PC-3 (cell line): ENCODE measurements around the gene PDSS2.

Source experiments
- EZH2 ChIP-seq: fragments of 300-600 bp; sonication (generic); IDR thresholded peaks from one replicate; pipeline ENCODE4 v1.6.1; 2017; ENCODE audit warnings: antibody characterized with exemption, mild to moderate bottlenecking, low read length; ENCODE audit not compliant: unreplicated experiment
- TF ChIP-seq, protein P1 (sequence below): fragments of 300-600 bp; sonication (generic); conservative IDR thresholded peaks from 2 replicates; pipeline ENCODE4 v1.5.1; 2017; ENCODE audit warnings: antibody characterized with exemption, low read depth, mild to moderate bottlenecking, low read length

GRCh38 chr6:107230448-107230847 lies 228.9 kb downstream of the PDSS2 start:
- TF ChIP-seq, protein P1, sequence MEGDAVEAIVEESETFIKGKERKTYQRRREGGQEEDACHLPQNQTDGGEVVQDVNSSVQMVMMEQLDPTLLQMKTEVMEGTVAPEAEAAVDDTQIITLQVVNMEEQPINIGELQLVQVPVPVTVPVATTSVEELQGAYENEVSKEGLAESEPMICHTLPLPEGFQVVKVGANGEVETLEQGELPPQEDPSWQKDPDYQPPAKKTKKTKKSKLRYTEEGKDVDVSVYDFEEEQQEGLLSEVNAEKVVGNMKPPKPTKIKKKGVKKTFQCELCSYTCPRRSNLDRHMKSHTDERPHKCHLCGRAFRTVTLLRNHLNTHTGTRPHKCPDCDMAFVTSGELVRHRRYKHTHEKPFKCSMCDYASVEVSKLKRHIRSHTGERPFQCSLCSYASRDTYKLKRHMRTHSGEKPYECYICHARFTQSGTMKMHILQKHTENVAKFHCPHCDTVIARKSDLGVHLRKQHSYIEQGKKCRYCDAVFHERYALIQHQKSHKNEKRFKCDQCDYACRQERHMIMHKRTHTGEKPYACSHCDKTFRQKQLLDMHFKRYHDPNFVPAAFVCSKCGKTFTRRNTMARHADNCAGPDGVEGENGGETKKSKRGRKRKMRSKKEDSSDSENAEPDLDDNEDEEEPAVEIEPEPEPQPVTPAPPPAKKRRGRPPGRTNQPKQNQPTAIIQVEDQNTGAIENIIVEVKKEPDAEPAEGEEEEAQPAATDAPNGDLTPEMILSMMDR = no peak
- TF ChIP-seq EZH2 = no peak
